Fibroblast of lung (primary cell): ENCODE measurements around the gene NDUFS1.

Experiments
- CTCF ChIP-seq, 2 donors: IDR thresholded peaks in 1 of 2; conservative IDR thresholded peaks in 1 of 2; 1 replicate in 1 of 2; 2 replicates in 1 of 2; pipeline ENCODE4 v1.5.1; 2011 to 2012; ENCODE audit warnings: low read length in 2 of 2, control low read depth in 1 of 2, inconsistent platforms in 1 of 2, low read depth in 1 of 2, mild to moderate bottlenecking in 1 of 2
- EZH2 ChIP-seq: IDR thresholded peaks from 2 replicates; pipeline ENCODE4 v1.5.1; 2012; ENCODE audit warnings: low read length, control low read depth, mild to moderate bottlenecking; ENCODE audit errors: missing control alignments

GRCh38 chr2:206160125-206160806 lies 1.0 kb upstream of the NDUFS1 start:
- TF ChIP-seq CTCF (conservative IDR thresholded peaks at IDR 0.05 in 1 of 2, IDR thresholded peaks at IDR 0.05 in 1 of 2; ENCODE audit: low read depth in 1 of 2, low read length in 2 of 2), result no peak
- no peak for TF ChIP-seq EZH2
